Stimulated activated CD4-positive, alpha-beta T cell treated with anti-CD3 and anti-CD28 coated beads, Interleukin-4, amount 100 ng/mL, for 4 hours (primary cell): ENCODE measurements around the gene SRSF10.
"Not testable (repeated sequence)": the region's sequence is repeated elsewhere in the genome, so short reads cannot be mapped to it uniquely, and the experiment has no call there.

ENCODE experiments used
- DNase-seq, 2 experiments: peaks; one replicate each; pipeline ENCODE4 v3.0.0-alpha.2; 2020

Gene SRSF10

GRCh38 chr1:23996700-23997229, 16.6 kb upstream of the SRSF10 start:
- DNase-seq, result no peak

GRCh38 chr1:23995431-23995837, 15.3 kb upstream of the SRSF10 start:
- DNase-seq, result no peak

- DNase-seq, result not testable (repeated sequence)
These were observed 11.9 kb upstream of the SRSF10 start for GRCh38 chr1:23992011-23992410.

GRCh38 chr1:23989263-23989662, 9.1 kb upstream of the SRSF10 start:
- no peak for DNase-seq

GRCh38 chr1:23987038-23987437, 6.9 kb upstream of the SRSF10 start:
- not testable (repeated sequence) for DNase-seq

GRCh38 chr1:23984417-23985186, 4.5 kb upstream of the SRSF10 start:
- DNase-seq, result no peak

- DNase-seq, result peak; percentile 30 to 35
These were observed 572 bp upstream of the SRSF10 start for GRCh38 chr1:23980728-23981070.

GRCh38 chr1:23979387-23979880, 693 bp downstream of the SRSF10 start:
- DNase-seq, result no peak

GRCh38 chr1:23978805-23979204, 1.3 kb downstream of the SRSF10 start:
- no peak for DNase-seq

- DNase-seq, result no peak
These were observed 2.3 kb downstream of the SRSF10 start for GRCh38 chr1:23977854-23978191.

- DNase-seq, result no peak
These were observed 2.8 kb downstream of the SRSF10 start for GRCh38 chr1:23977187-23977853.

- DNase-seq, result no peak
These were observed 12.3 kb downstream of the SRSF10 start for GRCh38 chr1:23967871-23968270.

GRCh38 chr1:23966973-23967493, 13.1 kb downstream of the SRSF10 start:
- DNase-seq, result no peak

- DNase-seq, result no peak
These were observed 15.1 kb downstream of the SRSF10 start for GRCh38 chr1:23964790-23965740.

- DNase-seq, result no peak
These were observed 15.9 kb downstream of the SRSF10 start for GRCh38 chr1:23964235-23964668.

- DNase-seq, result no peak
These were observed 16.4 kb downstream of the SRSF10 start for GRCh38 chr1:23963617-23964234.

- DNase-seq, result no peak
These were observed 19.7 kb downstream of the SRSF10 start for GRCh38 chr1:23960291-23961020.

- DNase-seq, result peak; percentile 95 to 96
These were observed 20.5 kb downstream of the SRSF10 start, which contains the start of gene PNRC2 for GRCh38 chr1:23959461-23960290. PNRC2 (plus strand) TSS chr1:23959828; CDS start chr1:23961458, 1,630 bp downstream.

- DNase-seq, result peak; percentile 78 to 87
These were observed 21.2 kb downstream of the SRSF10 start for GRCh38 chr1:23958810-23959460.
